Thoracic aorta (tissue), 2 donors: ENCODE measurements around the gene ACYP2. TPM values are rescaled to one million over a fixed set of nuclear protein-coding genes. Genes with fewer than 3 reads are reported as not detected.
A peak's percentile ranks its signal among the peaks of the same experiment; 100 is the strongest.

Experiments
- ATAC-seq: fragments of 150-250 bp; one replicate; pipeline ENCODE4 v1.8.0; 2017; ENCODE audit warnings: low read depth; ENCODE audit not compliant: insufficient number of reproducible peaks, low FRiP score
- DNase-seq: peaks from one replicate; pipeline ENCODE4 v3.0.0-alpha.2; 2020; ENCODE audit warnings: low spot score
- H3K27ac ChIP-seq, 2 donors: fragments of 200-600 bp; sonication (generic); 1 replicate in 1 of 2; 2 replicates in 1 of 2; pipeline ENCODE4 v1.5.1; 2016; ENCODE audit warnings: mild to moderate bottlenecking in 2 of 2, moderate library complexity in 2 of 2
- H3K27me3 ChIP-seq: fragments of 200-600 bp; sonication (generic); replicated peaks from 2 replicates; pipeline ENCODE4 v1.6.0; 2016; ENCODE audit warnings: mild to moderate bottlenecking; ENCODE audit not compliant: insufficient read depth
- H3K36me3 ChIP-seq: fragments of 200-600 bp; sonication (generic); one replicate; pipeline ENCODE4 v1.5.1; 2016
- H3K4me1 ChIP-seq, 2 donors: fragments of 200-600 bp; sonication (generic); 1 replicate in 1 of 2; 2 replicates in 1 of 2; pipeline versions ENCODE4 v1.5.1 to v1.6.0; 2016; ENCODE audit warnings: low read depth in 2 of 2, mild to moderate bottlenecking in 1 of 2; ENCODE audit not compliant: control insufficient read depth in 1 of 2
- H3K4me3 ChIP-seq: fragments of 200-600 bp; sonication (generic); 2 replicates; pipeline ENCODE4 v1.5.1; 2016; ENCODE audit warnings: mild to moderate bottlenecking
- H3K9me3 ChIP-seq: fragments of 200-600 bp; sonication (generic); 2 replicates; pipeline ENCODE4 v1.5.1; 2016
- CTCF ChIP-seq: fragments of 200-600 bp; sonication (generic); IDR thresholded peaks from one replicate; pipeline ENCODE4 v1.5.1; 2019; ENCODE audit warnings: antibody characterized with exemption
- total RNA-seq, 2 donors: library from RNA; depleted of rRNA; stranded (reverse); fragments of >200 nt; gene quantifications; one replicate each; pipeline versions ENCODE4 v1.1.0 to v1.2.3, GENCODE V29; 2016

Gene ACYP2
- total RNA-seq, 2 donors from 2014 or later: 15.5 to 26.7 TPM

GRCh38 chr2:54191361-54192135, 76.1 kb downstream of the ACYP2 start:
- no peak for DNase-seq
- no peak for ATAC-seq
- Histone ChIP-seq H3K4me1 (no peaks in the 10 kb centered on the region), H3K36me3 (no peaks in the 10 kb centered on the region), H3K27me3 (no peaks in the 10 kb centered on the region), H3K4me3 (no peak overlapping the region), H3K27ac (no peak overlapping the region), H3K9me3 (no peaks in the 10 kb centered on the region)
- no peak for TF ChIP-seq CTCF

- Histone ChIP-seq H3K27ac (no peak overlapping the region), H3K36me3 (no peaks in the 10 kb centered on the region), H3K27me3 (no peaks in the 10 kb centered on the region), H3K4me1 (no peaks in the 10 kb centered on the region), H3K9me3 (no peaks in the 10 kb centered on the region), H3K4me3 (no peak overlapping the region)
- DNase-seq: no peak
- no peak for TF ChIP-seq CTCF
- ATAC-seq: no peak
Measured at GRCh38 chr2:54194761-54195750, 79.6 kb downstream of the ACYP2 start.

- Histone ChIP-seq H3K36me3 (no peaks in the 10 kb centered on the region), H3K4me3 (no peak overlapping the region), H3K4me1 (no peaks in the 10 kb centered on the region), H3K27me3 (no peaks in the 10 kb centered on the region), H3K27ac (no peak overlapping the region), H3K9me3 (no peaks in the 10 kb centered on the region)
- DNase-seq (no peak), ATAC-seq (no peak)
- TF ChIP-seq CTCF: no peak
Measured at GRCh38 chr2:54196646-54197045, 81.2 kb downstream of the ACYP2 start.

- Histone ChIP-seq H3K9me3 (no peaks in the 10 kb centered on the region), H3K4me1 (peaks cover 15 to 33% of the 10 kb centered on the region in 2 donors), H3K4me3 (no peak overlapping the region), H3K27ac (peak overlapping the region in 1 of 2 donors; percentile 12), H3K27me3 (no peaks in the 10 kb centered on the region), H3K36me3 (no peaks in the 10 kb centered on the region)
- ATAC-seq: no peak
- TF ChIP-seq CTCF: no peak
- no peak for DNase-seq
Measured at GRCh38 chr2:54204476-54204875, 89.1 kb downstream of the ACYP2 start.

GRCh38 chr2:54206596-54206995, 91.2 kb downstream of the ACYP2 start:
- no peaks in the 10 kb centered on the region for H3K9me3 ChIP-seq

More at GRCh38 chr2:54206596-54206995, 91.2 kb downstream of the ACYP2 start:
- peak; percentile 54 for TF ChIP-seq CTCF
- DNase-seq (no peak), ATAC-seq (no peak)
- peaks cover 17 to 38% of the 10 kb centered on the region in 2 donors for H3K4me1 ChIP-seq
- H3K27ac ChIP-seq: no peak overlapping the region
- H3K27me3 ChIP-seq: no peaks in the 10 kb centered on the region
- H3K4me3 ChIP-seq: no peak overlapping the region
- no peaks in the 10 kb centered on the region for H3K36me3 ChIP-seq
